Epithelial cell of proximal tubule (primary cell): Measurements from ENCODE around the gene ZNF559. TPM values are rescaled to one million over a fixed set of nuclear protein-coding genes. Genes with fewer than 3 reads are reported as not detected.
A peak's percentile ranks its signal among the peaks of the same experiment; 100 is the strongest.
"Not testable (repeated sequence)": the region's sequence is repeated elsewhere in the genome, so short reads cannot be mapped to it uniquely, and the experiment has no call there.

ENCODE experiments used
- DNase-seq: peaks from one replicate; pipeline ENCODE4 v3.0.0-alpha.2; 2011; ENCODE audit warnings: low read depth
- H3K4me3 ChIP-seq: 2 replicates; pipeline ENCODE4 v1.5.1; 2011; ENCODE audit warnings: low read depth, mild to moderate bottlenecking, low read length
- total RNA-seq: library from RNA; depleted of rRNA; stranded (reverse); fragments of >200 nt; gene quantifications from 2 replicates; pipeline ENCODE4 v1.2.3, GENCODE V29; 2015
- TF ChIP-seq, protein P1 (sequence below): conservative IDR thresholded peaks from 2 replicates; pipeline ENCODE4 v1.5.1; 2012; ENCODE audit warnings: low read depth, mild to moderate bottlenecking, low read length

The ZNF559 gene
- 5.2 and 7.3 TPM in 2 replicates for total RNA-seq

DNA sequence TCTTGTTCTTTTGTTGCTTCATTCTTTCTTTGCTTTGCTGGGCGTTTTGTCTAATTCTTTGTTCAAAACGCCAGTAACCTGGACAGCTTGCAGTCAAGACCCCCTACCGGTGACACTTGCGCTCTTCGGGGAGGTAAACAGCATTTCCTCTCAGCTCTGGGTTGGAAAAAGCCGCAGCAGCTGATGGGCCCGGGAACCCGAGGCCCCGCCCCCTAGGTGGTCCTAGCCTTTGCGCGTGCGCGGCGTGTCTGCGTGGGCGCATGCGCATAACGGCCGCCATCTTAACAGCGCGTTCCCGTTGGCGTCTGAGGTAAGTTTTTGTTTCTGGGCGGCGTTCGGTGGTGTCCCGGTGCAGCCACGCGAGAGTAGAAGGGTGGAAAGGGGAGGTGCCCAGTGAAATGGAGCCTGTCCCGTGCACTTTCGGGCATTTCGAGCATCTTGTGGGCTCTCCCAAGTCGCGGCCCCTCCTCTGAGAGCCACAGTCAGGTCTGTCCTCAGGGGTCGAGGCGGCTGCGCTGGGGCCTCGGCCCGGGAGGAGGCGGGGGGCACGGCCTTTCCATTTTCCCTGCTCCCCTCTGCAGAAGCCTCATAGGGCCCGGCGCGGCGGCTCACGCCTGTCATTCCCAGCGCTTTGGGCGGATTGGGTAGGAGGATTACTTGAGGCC is at the start of gene ZNF559:
TSS of gene ZNF559 (plus strand) at position 261 of the 665 bp plus-strand sequence. CDS start 14,371 bp downstream, outside the sequence.
- DNase-seq = peak; percentile 38
- TF ChIP-seq, protein P1, sequence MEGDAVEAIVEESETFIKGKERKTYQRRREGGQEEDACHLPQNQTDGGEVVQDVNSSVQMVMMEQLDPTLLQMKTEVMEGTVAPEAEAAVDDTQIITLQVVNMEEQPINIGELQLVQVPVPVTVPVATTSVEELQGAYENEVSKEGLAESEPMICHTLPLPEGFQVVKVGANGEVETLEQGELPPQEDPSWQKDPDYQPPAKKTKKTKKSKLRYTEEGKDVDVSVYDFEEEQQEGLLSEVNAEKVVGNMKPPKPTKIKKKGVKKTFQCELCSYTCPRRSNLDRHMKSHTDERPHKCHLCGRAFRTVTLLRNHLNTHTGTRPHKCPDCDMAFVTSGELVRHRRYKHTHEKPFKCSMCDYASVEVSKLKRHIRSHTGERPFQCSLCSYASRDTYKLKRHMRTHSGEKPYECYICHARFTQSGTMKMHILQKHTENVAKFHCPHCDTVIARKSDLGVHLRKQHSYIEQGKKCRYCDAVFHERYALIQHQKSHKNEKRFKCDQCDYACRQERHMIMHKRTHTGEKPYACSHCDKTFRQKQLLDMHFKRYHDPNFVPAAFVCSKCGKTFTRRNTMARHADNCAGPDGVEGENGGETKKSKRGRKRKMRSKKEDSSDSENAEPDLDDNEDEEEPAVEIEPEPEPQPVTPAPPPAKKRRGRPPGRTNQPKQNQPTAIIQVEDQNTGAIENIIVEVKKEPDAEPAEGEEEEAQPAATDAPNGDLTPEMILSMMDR = peak; percentile 39
- peak within 1 kb of the TSS; percentile 91 for H3K4me3 ChIP-seq

DNA sequence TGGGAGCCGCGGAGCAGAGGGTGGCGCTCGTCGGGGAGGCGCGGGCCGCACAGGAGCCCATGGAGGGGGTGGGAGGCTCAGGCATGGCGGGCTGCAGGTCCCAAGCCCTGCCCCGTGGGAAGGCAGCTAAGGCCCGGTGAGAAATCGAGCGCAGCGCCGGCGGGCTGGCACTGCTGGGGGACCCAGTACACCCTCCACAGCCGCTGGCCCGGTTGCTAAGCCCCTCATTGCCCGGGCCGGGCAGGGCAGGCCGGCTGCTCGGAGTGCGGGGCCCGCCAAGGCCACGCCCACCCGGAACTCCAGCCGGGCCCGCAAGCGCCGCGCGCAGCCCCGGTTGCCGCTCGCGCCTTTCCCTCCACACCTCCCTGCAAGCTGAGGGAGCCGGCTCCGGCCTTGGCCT is 40.5 kb upstream of the ZNF559 start:
- not testable (repeated sequence) for DNase-seq, H3K4me3 ChIP-seq

DNA sequence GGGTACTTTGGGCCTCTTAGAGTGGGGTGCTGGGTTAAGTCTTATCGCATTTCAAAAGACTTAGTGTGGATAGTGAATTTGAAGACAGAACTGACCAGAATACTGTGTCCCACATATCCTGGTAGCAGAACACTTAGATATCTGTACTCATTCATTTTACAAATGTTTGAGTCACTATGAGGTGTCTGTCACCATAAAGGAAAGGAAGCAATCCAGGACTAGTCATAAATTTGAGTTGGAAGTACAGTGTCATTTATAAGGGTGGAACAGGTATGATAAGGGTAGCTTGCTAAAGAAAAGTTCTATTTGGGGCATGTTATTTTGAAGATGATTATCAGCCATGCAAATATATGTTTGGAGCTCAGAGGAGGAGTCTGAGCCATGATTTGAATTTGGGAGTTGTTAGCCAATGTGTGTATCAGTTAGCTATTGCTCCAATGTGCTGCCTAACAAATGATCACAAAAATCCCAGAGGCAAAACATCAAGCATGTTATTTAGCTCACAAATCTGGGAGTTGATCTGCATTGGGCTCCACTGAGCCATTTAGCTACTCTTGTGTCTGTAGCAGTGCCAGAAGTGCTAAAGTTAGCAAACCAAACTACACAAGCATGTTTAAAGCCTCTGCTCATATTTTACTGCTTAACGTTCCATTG is 34.6 kb upstream of the ZNF559 start:
- no peak for DNase-seq
- TF ChIP-seq, protein P1 = no peak
- no peak overlapping the region for H3K4me3 ChIP-seq

DNA sequence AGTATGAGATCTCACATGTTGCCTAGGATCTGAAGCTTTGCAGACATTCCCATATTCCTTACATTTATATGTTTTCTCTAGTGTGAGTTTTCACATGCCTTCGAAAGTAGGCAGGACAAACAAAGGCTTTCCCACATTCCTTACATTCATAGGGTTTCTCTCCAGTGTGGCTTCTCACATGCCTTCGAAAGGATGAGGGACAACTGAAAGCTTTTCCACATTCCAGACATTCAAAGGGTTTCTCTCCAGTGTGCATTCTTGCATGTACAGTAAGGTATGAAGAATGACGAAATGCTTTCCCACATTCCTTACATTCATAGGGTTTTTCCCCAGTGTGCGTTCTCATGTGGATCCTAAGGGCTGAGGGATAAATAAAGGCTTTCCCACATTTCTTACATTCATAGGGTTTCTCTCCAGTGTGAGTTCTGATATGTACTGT is 28.5 kb upstream of the ZNF559 start:
- TF ChIP-seq, protein P1 = no peak
- no peak for DNase-seq
- no peak overlapping the region for H3K4me3 ChIP-seq

DNA sequence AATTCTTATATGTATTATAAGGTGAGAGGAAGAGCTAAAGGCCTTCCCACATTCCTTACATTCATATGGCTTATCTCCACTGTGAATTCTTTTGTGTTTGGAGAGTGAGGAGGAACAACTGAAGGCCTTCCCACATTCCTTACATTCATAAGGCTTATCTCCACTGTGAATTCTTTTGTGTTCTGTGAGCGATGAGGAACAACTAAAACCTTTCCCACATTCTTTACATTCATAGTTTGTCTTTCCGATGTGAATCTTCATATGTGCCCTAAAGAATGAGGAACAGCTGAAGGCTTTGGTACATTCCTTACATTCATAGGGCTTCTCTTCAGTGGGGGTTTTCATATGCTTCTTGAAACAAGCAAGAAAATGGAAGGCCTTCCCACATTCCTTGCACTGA is 27.6 kb upstream of the ZNF559 start:
- DNase-seq = no peak
- TF ChIP-seq, protein P1 = no peak
- H3K4me3 ChIP-seq = no peak overlapping the region

DNA sequence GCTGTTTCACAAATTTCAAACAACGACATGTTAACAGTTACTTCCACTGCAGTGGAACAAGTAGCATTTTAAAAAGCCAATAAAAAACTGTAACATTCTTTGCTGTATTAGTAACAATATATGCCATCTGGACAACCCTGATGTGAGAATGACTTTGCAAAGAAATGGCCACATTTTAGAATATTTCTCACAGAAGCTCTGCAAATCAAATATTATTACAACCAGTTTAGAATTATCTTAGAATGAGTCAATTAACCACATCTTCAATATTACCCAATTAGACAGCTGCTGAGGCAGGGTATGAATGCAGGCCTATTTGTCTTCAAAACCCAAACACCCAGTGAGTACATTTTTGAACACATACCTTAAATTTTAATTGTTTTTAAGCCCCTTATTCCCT is 17.5 kb upstream of the ZNF559 start:
- TF ChIP-seq, protein P1 = no peak
- DNase-seq = no peak
- H3K4me3 ChIP-seq = no peak overlapping the region

DNA sequence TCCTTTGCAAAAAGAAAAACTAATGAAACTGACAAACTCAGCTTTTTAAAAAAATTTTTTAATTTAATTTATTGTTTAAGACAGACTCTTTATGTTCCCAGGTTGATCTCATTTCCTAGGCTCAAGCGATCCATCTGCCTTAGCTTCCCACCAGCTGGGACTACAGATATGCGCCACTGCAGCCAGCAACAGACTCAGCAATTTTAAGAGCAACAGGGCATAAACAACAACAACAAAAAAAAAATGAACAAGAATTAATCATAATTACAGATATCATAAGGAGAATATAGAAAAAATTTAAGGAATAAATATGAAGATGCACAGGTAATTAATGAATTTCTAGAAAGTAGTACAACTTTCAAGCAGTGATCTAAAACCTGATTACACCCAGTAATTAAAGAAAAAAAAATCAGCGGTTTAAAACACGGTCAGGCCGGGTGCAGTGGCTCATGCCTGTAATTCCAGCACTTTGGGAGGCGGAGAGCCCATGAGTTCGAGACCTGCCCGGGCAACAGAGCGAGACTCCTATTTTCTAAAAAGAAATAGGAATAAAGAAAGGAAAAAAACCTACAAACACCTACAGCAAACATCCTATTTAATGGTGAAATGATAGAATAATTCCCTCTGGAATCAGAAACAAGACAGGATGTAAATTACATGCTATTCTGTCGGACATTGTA is 15.7 kb upstream of the ZNF559 start:
- no peak for DNase-seq
- H3K4me3 ChIP-seq = peak overlapping the region; percentile 83
- TF ChIP-seq, protein P1 = no peak
